Loucy (cell line): Measurements from ENCODE around the gene FAM13A.

ENCODE experiments used
- CTCF ChIP-seq: fragments of 200-600 bp; sonication (generic); conservative IDR thresholded peaks from 2 replicates; pipeline ENCODE4 v1.5.1; 2014; ENCODE audit warnings: mild to moderate bottlenecking, antibody characterized with exemption, low read length
- EZH2phosphoT487 ChIP-seq: fragments of 200-600 bp; IDR thresholded peaks from 2 replicates; pipeline ENCODE4 v1.6.1; 2018; ENCODE audit warnings: antibody characterized with exemption, mild to moderate bottlenecking, moderate library complexity, borderline replicate concordance

- TF ChIP-seq CTCF (no peak), EZH2phosphoT487 (no peak)
Observed at GRCh38 chr4:88702782-88703181, 354.2 kb downstream of the FAM13A start.
